Measurements from ENCODE around the gene CCDC82.
A peak's percentile ranks its signal among the peaks of the same experiment; 100 is the strongest.
"Not testable (repeated sequence)": the region's sequence is repeated elsewhere in the genome, so short reads cannot be mapped to it uniquely, and the experiment has no call there.

Gene CCDC82

DNA sequence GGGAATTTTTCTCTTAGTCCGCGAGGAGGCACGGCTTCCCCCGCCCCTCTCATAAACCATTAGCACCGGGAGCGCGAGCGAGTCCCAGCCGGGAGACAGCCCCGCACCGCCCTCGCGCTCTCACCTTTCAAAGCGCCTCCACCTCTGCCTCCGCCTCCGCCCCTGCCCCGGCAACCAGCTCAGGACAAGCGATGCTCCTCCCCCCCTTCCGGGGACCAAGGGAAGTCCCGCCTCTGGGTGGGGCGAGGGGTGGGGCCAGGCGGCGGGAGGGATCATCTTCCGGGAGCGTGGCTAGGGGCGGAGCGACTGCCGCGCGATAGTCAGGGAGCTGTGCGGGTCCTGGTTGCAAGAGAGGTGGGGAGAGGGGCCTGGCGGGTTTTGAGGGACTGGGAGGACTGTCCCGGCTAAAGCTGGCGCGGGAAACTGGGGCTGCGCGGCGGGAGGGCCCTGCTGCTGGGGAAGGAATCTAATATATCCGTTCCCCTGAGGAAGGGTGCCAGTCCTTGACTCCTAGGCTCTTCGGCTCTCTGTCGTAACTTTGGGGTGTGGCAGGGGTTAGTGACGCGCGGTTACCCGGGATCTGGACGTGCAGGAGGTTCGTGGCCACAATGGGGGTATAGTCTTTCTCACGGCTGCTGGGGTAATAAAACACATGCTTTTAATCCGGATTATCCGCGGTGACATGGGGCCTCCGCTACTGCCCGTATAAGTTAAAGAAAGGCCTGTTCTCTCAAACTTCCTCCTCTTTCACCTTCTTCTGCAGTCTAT lies at the start of gene CCDC82, which contains the start of gene JRKL:
Gene CCDC82, minus strand, starts transcription at position 193 of the 768 bp plus-strand sequence. CDS start 5,165 bp downstream, outside the sequence.
Gene JRKL, plus strand, starts transcription at position 294 of the 768 bp plus-strand sequence. CDS start 637 bp downstream, outside the sequence.
- peak within 1 kb of the TSS; percentile 89 for H2AFZ ChIP-seq (ENCODE audit: low read length)
- no peaks in the 10 kb centered on the region for H3K9me2 ChIP-seq (ENCODE audit: low read depth, low read length)
- H3K79me2 ChIP-seq (ENCODE audit: insufficient read depth, low read length), result peaks cover 24% of the 10 kb centered on the region
- H4K20me1 ChIP-seq (ENCODE audit: insufficient read depth, low read length), result 0 out of 2 replicates have a peak, but pooled peaks cover 2% of the 10 kb centered on the region
- H3K36me3 ChIP-seq (ENCODE audit: insufficient read depth, low read length), result peaks cover 7% of the 10 kb centered on the region; the same call in 1 of the 2 replicates
- no peaks in the 10 kb centered on the region for H3K9me3 ChIP-seq (ENCODE audit: low read length)
- no peak for TF ChIP-seq EZH2 (IDR thresholded peaks at IDR 0.05; ENCODE audit: borderline replicate concordance, low read length)
- TF ChIP-seq, protein P1, sequence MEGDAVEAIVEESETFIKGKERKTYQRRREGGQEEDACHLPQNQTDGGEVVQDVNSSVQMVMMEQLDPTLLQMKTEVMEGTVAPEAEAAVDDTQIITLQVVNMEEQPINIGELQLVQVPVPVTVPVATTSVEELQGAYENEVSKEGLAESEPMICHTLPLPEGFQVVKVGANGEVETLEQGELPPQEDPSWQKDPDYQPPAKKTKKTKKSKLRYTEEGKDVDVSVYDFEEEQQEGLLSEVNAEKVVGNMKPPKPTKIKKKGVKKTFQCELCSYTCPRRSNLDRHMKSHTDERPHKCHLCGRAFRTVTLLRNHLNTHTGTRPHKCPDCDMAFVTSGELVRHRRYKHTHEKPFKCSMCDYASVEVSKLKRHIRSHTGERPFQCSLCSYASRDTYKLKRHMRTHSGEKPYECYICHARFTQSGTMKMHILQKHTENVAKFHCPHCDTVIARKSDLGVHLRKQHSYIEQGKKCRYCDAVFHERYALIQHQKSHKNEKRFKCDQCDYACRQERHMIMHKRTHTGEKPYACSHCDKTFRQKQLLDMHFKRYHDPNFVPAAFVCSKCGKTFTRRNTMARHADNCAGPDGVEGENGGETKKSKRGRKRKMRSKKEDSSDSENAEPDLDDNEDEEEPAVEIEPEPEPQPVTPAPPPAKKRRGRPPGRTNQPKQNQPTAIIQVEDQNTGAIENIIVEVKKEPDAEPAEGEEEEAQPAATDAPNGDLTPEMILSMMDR (IDR thresholded peaks at IDR 0.05; ENCODE audit: low read length), result no peak
- H3K4me2 ChIP-seq (ENCODE audit: low read length), result peak within 1 kb of the TSS; percentile 98
- H3F3A ChIP-seq (ENCODE audit: insufficient read depth, low read length), result 0 out of 2 replicates have a peak, but pooled peaks cover 5% of the 10 kb centered on the region
- H3K9ac ChIP-seq (ENCODE audit: low read length), result peak within 1 kb of the TSS; percentile 89
- H3K27ac ChIP-seq (ENCODE audit: low read depth, low read length, poor library complexity, severe bottlenecking), result peak within 1 kb of the TSS; percentile 2
- H3K4me3 ChIP-seq (ENCODE audit: low read depth, low read length, poor library complexity, severe bottlenecking), result peak within 1 kb of the TSS; percentile 70
- H3K4me1 ChIP-seq (ENCODE audit: insufficient read depth, low read length, severe bottlenecking), result peaks cover 41% of the 10 kb centered on the region
- H3K27me3 ChIP-seq (ENCODE audit: insufficient read depth, low read length), result no peaks in the 10 kb centered on the region

DNA sequence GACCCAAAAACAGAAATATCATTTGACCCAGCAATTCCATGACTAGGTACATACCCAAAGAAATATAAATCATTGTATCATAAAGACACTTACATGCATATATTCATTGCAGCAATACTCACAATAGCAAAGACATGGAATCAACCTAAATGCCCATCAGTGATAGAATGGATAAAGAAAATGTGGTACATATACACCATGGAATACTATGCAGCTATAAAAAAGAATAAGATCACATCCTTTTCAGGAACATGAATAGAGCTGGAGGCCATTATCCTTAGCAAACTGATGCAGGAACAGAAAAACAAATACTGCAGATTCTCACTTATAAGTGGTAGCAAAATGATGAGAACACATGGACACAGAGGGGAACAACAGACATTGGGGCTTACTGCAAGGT lies 42.9 kb upstream of the CCDC82 start:
- not testable (repeated sequence) for H3K9me2 ChIP-seq (ENCODE audit: low read depth, low read length); H3K4me3 ChIP-seq (ENCODE audit: low read depth, low read length, poor library complexity, severe bottlenecking); H3K27ac ChIP-seq (ENCODE audit: low read depth, low read length, poor library complexity, severe bottlenecking); H3K4me2 ChIP-seq (ENCODE audit: low read length); H2AFZ ChIP-seq (ENCODE audit: low read length); H3K4me1 ChIP-seq (ENCODE audit: insufficient read depth, low read length, severe bottlenecking); H3K9ac ChIP-seq (ENCODE audit: low read length); H3F3A ChIP-seq (ENCODE audit: insufficient read depth, low read length); H3K36me3 ChIP-seq (ENCODE audit: insufficient read depth, low read length); H4K20me1 ChIP-seq (ENCODE audit: insufficient read depth, low read length); H3K79me2 ChIP-seq (ENCODE audit: insufficient read depth, low read length); H3K27me3 ChIP-seq (ENCODE audit: insufficient read depth, low read length); H3K9me3 ChIP-seq (ENCODE audit: low read length)

DNA sequence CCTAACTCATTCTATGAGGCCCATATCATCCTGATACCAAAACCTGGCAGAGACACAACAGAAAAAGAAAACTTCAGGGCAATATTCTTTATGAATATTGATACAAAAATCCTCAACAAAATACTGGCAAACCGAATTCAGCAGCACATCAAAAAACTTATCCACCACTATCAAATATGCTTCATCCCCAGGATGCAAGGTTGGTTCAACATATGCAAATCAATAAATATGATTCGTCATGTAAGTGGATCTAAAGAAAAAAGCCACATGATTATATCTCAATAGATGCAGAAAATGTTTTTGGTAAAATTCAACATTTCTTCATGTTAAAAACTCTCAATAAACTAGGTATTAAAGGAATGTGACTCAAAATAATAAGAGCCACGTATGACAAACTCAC lies 41.0 kb upstream of the CCDC82 start:
- TF ChIP-seq EZH2 (IDR thresholded peaks at IDR 0.05; ENCODE audit: borderline replicate concordance, low read length), result no peak
- TF ChIP-seq, protein P1 (IDR thresholded peaks at IDR 0.05; ENCODE audit: low read length), result no peak
- H3K9me2 ChIP-seq (ENCODE audit: low read depth, low read length), result no peaks in the 10 kb centered on the region
- H3K4me2 ChIP-seq (ENCODE audit: low read length), result no peak overlapping the region

More for the DNA sequence above, 41.0 kb upstream of the CCDC82 start:
- H3K27ac ChIP-seq (ENCODE audit: low read depth, low read length, poor library complexity, severe bottlenecking), result no peak overlapping the region
- H3K27me3 ChIP-seq (ENCODE audit: insufficient read depth, low read length), result no peaks in the 10 kb centered on the region
- no peaks in the 10 kb centered on the region for H4K20me1 ChIP-seq (ENCODE audit: insufficient read depth, low read length)
- no peaks in the 10 kb centered on the region for H3K36me3 ChIP-seq (ENCODE audit: insufficient read depth, low read length)
- H3K4me3 ChIP-seq (ENCODE audit: low read depth, low read length, poor library complexity, severe bottlenecking), result no peak overlapping the region
- H3K79me2 ChIP-seq (ENCODE audit: insufficient read depth, low read length), result no peaks in the 10 kb centered on the region
- H3K9me3 ChIP-seq (ENCODE audit: low read length), result no peaks in the 10 kb centered on the region
- H2AFZ ChIP-seq (ENCODE audit: low read length), result no peak overlapping the region
- peaks cover 9% of the 10 kb centered on the region for H3K4me1 ChIP-seq (ENCODE audit: insufficient read depth, low read length, severe bottlenecking)
- H3F3A ChIP-seq (ENCODE audit: insufficient read depth, low read length), result no peaks in the 10 kb centered on the region
- H3K9ac ChIP-seq (ENCODE audit: low read length), result no peak overlapping the region
